KMS-11 (cell line): ENCODE results near the gene PTPMT1.

ENCODE experiments used
- H2AFZ ChIP-seq: fragments of 200-600 bp; sonication (generic); 2 replicates; pipeline ENCODE4 v1.6.1; 2016; ENCODE audit warnings: antibody characterized with exemption, mixed run types, low read depth
- H3K27ac ChIP-seq: fragments of 200-600 bp; sonication (generic); 2 replicates; pipeline ENCODE4 v1.6.1; 2016; ENCODE audit warnings: mild to moderate bottlenecking, mixed run types
- H3K27me3 ChIP-seq: fragments of 200-600 bp; sonication (generic); 2 replicates; pipeline ENCODE4 v1.6.1; 2017; ENCODE audit warnings: mild to moderate bottlenecking, low read depth, mixed run types, moderate library complexity; ENCODE audit not compliant: insufficient read depth
- H3K36me3 ChIP-seq: fragments of 200-600 bp; sonication (generic); 2 replicates; pipeline ENCODE4 v1.6.1; 2017; ENCODE audit warnings: mild to moderate bottlenecking, mixed run types; ENCODE audit not compliant: insufficient read depth
- H3K4me1 ChIP-seq: fragments of 200-600 bp; sonication (generic); 2 replicates; pipeline ENCODE4 v1.6.1; 2016; ENCODE audit warnings: mild to moderate bottlenecking, low read depth, mixed run types; ENCODE audit not compliant: poor library complexity, severe bottlenecking
- H3K4me2 ChIP-seq: fragments of 200-600 bp; sonication (generic); 2 replicates; pipeline ENCODE4 v1.7.0; 2016; ENCODE audit warnings: mild to moderate bottlenecking, mixed run types
- H3K4me3 ChIP-seq: fragments of 200-600 bp; sonication (generic); IDR thresholded peaks from 2 replicates; pipeline ENCODE4 v1.6.1; 2017; ENCODE audit warnings: low read depth, low read length, mixed read lengths; ENCODE audit not compliant: insufficient read depth
- H3K79me2 ChIP-seq: fragments of 200-600 bp; sonication (generic); 2 replicates; pipeline ENCODE4 v1.6.1; 2016; ENCODE audit warnings: low read depth, mixed run types; ENCODE audit not compliant: insufficient read depth
- H3K9ac ChIP-seq: fragments of 200-600 bp; sonication (generic); 2 replicates; pipeline ENCODE4 v1.6.1; 2016; ENCODE audit warnings: mild to moderate bottlenecking, mixed run types
- H4K20me1 ChIP-seq: fragments of 200-600 bp; sonication (generic); 2 replicates; pipeline ENCODE4 v1.6.1; 2016; ENCODE audit warnings: mild to moderate bottlenecking, mixed run types; ENCODE audit not compliant: insufficient read depth
- CTCF ChIP-seq: fragments of 200-600 bp; sonication (generic); conservative IDR thresholded peaks from 2 replicates; pipeline ENCODE4 v1.6.1; 2017; ENCODE audit warnings: low read depth, mild to moderate bottlenecking, antibody characterized with exemption, low read length, moderate library complexity, mixed read lengths

PTPMT1 gene

GRCh38 chr11:47595029-47595428 is 29.6 kb downstream of the PTPMT1 start:
- Histone ChIP-seq H2AFZ (no peak overlapping the region), H3K4me1 (no peaks in the 10 kb centered on the region), H3K9ac (no peak overlapping the region), H3K4me3 (no peak overlapping the region), H3K79me2 (no peaks in the 10 kb centered on the region), H3K27me3 (no peaks in the 10 kb centered on the region), H3K36me3 (no peaks in the 10 kb centered on the region), H3K4me2 (no peak overlapping the region), H3K27ac (no peak overlapping the region), H4K20me1 (no peaks in the 10 kb centered on the region)
- TF ChIP-seq CTCF: no peak

DNA sequence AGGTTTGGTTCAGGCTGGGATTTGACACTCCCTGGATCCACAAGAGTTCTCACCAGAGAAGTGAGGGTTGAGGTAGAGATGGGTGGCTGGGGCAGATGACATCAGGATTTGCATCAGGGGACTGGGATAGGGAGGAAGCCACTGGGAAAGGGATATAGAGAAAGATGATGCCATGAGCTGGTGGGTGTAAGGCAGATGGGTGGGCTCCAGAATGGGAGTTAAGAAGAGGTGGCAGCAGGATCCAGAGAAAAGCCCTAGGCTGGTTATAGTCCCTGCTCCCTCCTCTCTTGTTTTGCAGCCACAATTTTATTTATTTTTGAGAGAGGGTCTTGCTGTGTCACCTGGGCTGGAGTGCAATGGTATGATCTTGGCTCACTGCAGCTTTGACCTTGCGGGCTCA is 30.6 kb downstream of the PTPMT1 start:
- no peak for TF ChIP-seq CTCF

DNA sequence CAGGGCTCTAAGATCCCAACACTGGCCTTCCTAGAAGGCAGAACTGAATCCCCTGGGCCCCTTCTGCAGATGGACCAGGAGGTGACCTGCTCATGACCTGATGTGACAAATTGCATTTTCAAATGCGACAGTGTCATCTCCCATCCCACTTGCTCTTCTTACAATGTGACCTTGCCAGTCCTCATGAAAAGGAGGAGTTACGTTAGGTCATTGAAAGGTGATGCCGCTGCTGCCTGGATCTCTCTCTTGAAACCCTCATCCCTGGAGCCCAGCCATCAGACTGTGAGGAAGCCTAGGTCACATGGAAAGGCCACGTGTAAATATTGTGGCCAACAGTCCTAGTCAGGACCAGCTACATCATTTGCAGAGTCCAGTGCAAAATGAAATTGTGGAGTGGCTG is 34.5 kb downstream of the PTPMT1 start:
- H3K9ac ChIP-seq: no peak overlapping the region
- H3K4me1 ChIP-seq: no peaks in the 10 kb centered on the region
- H3K79me2 ChIP-seq: no peaks in the 10 kb centered on the region
- no peak overlapping the region for H2AFZ ChIP-seq
- H3K4me2 ChIP-seq: no peak overlapping the region
- TF ChIP-seq CTCF: no peak
- H3K27me3 ChIP-seq: no peaks in the 10 kb centered on the region
- H3K4me3 ChIP-seq: no peak overlapping the region
- H3K27ac ChIP-seq: no peak overlapping the region
- no peaks in the 10 kb centered on the region for H3K36me3 ChIP-seq
- H4K20me1 ChIP-seq: no peaks in the 10 kb centered on the region

More for the DNA sequence above, 30.6 kb downstream of the PTPMT1 start:
- Histone ChIP-seq H3K27me3 (no peaks in the 10 kb centered on the region), H2AFZ (no peak overlapping the region), H3K4me1 (no peaks in the 10 kb centered on the region), H3K4me2 (no peak overlapping the region), H3K79me2 (no peaks in the 10 kb centered on the region), H3K27ac (no peak overlapping the region), H3K9ac (no peak overlapping the region), H3K4me3 (no peak overlapping the region), H4K20me1 (no peaks in the 10 kb centered on the region), H3K36me3 (no peaks in the 10 kb centered on the region)

DNA sequence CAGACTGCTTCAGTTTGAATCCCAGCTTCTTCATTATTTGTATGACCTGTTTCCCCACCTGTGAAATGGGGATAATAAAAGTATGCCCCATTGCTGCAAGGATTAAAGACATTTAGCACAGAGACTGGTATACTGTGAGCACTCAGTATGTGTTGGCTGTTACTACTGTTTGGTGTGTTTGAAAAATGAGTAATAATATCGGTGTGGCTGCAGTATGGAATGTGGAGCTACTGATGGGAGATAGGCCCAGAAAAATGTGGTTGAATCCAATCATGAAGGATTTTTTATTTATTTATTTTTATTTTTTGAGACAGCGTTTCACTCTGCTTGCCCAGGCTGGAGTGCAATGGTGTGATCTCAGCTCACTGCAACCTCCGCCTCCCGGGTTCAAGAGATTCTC is 37.9 kb downstream of the PTPMT1 start:
- Histone ChIP-seq H3K4me3 (no peak overlapping the region), H2AFZ (no peak overlapping the region), H3K9ac (no peak overlapping the region), H3K27ac (no peak overlapping the region), H3K36me3 (no peaks in the 10 kb centered on the region), H3K4me2 (no peak overlapping the region), H3K79me2 (no peaks in the 10 kb centered on the region), H3K4me1 (no peaks in the 10 kb centered on the region), H4K20me1 (no peaks in the 10 kb centered on the region), H3K27me3 (no peaks in the 10 kb centered on the region)
- no peak for TF ChIP-seq CTCF

DNA sequence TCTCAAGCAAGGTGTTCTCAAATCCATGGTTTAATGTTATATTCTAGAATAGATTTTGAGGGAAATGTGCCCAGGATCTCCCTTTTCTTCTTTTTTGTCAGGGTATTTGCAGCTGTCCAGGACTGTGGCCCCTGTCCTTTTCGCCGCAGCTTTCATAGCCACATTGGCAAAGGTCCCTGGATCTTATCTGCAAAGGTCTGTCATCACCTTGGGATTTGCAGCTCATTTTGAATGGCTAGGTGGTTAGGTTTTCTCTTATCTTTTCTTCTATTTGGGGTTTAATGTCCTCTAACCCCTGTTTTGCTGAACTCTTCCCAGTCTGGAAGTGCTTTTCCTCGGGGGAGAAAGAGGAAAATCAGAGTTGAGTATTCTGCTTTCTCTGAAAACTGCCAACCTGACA is 40.5 kb downstream of the PTPMT1 start:
- no peak overlapping the region for H3K4me2 ChIP-seq
- TF ChIP-seq CTCF: no peak
- H2AFZ ChIP-seq: no peak overlapping the region
- no peaks in the 10 kb centered on the region for H3K27me3 ChIP-seq
- no peaks in the 10 kb centered on the region for H3K36me3 ChIP-seq
- no peaks in the 10 kb centered on the region for H3K79me2 ChIP-seq
- H3K4me3 ChIP-seq: no peak overlapping the region
- no peaks in the 10 kb centered on the region for H4K20me1 ChIP-seq
- H3K4me1 ChIP-seq: no peaks in the 10 kb centered on the region
- no peak overlapping the region for H3K27ac ChIP-seq
- H3K9ac ChIP-seq: no peak overlapping the region
